Stimulated activated CD4-positive, alpha-beta T cell treated with anti-CD3 and anti-CD28 coated beads, Interleukin-1b, Interleukin-23, amount 100 ng/mL, for 1 hour (primary cell): ENCODE data around the gene LCN9.
"Not testable (repeated sequence)": the region's sequence is repeated elsewhere in the genome, so short reads cannot be mapped to it uniquely, and the experiment has no call there.

Source experiments
- DNase-seq, 2 donors: peaks; one replicate each; pipeline ENCODE4 v3.0.0-alpha.2; 2020; ENCODE audit warnings: low read depth in 2 of 2

Gene LCN9

GRCh38 chr9:135647884-135648283 lies 15.2 kb upstream of the LCN9 start:
- DNase-seq = no peak

GRCh38 chr9:135648494-135649410 lies 14.4 kb upstream of the LCN9 start:
- DNase-seq = no peak

- DNase-seq = no peak
Measured at GRCh38 chr9:135649508-135649907, 13.6 kb upstream of the LCN9 start.

- DNase-seq = no peak
Measured at GRCh38 chr9:135650408-135650807, 12.7 kb upstream of the LCN9 start.

GRCh38 chr9:135655317-135655716 lies 7.8 kb upstream of the LCN9 start:
- DNase-seq = no peak

- no peak for DNase-seq
Measured at GRCh38 chr9:135657416-135657815, 5.7 kb upstream of the LCN9 start.

- DNase-seq = no peak
Measured at GRCh38 chr9:135659252-135659651, 3.9 kb upstream of the LCN9 start.

- no peak for DNase-seq
Measured at GRCh38 chr9:135660407-135660806, 2.7 kb upstream of the LCN9 start.

GRCh38 chr9:135661816-135662560 lies 1.1 kb upstream of the LCN9 start:
- no peak for DNase-seq

- DNase-seq = no peak
Measured at GRCh38 chr9:135663451-135663770, 302 bp downstream of the LCN9 start.

GRCh38 chr9:135663857-135664256 lies 748 bp downstream of the LCN9 start:
- no peak for DNase-seq

- DNase-seq = no peak
Measured at GRCh38 chr9:135664266-135664665, 1.2 kb downstream of the LCN9 start.

GRCh38 chr9:135664801-135665794 lies 2.0 kb downstream of the LCN9 start:
- no peak for DNase-seq

GRCh38 chr9:135665795-135666189 lies 2.7 kb downstream of the LCN9 start:
- DNase-seq = no peak

- DNase-seq = no peak
Measured at GRCh38 chr9:135666534-135667462, 3.7 kb downstream of the LCN9 start.

- DNase-seq = no peak
Measured at GRCh38 chr9:135667463-135668001, 4.4 kb downstream of the LCN9 start.

GRCh38 chr9:135669018-135669417 lies 5.9 kb downstream of the LCN9 start:
- not testable (repeated sequence) for DNase-seq

- no peak for DNase-seq
Measured at GRCh38 chr9:135669616-135670285, 6.6 kb downstream of the LCN9 start.

- no peak for DNase-seq
Measured at GRCh38 chr9:135670721-135671590, 7.8 kb downstream of the LCN9 start.
